Measurements from ENCODE around the gene SUGP2.
A peak's percentile ranks its signal among the peaks of the same experiment; 100 is the strongest.
"Not testable (repeated sequence)": the region's sequence is repeated elsewhere in the genome, so short reads cannot be mapped to it uniquely, and the experiment has no call there.

SUGP2 gene

DNA sequence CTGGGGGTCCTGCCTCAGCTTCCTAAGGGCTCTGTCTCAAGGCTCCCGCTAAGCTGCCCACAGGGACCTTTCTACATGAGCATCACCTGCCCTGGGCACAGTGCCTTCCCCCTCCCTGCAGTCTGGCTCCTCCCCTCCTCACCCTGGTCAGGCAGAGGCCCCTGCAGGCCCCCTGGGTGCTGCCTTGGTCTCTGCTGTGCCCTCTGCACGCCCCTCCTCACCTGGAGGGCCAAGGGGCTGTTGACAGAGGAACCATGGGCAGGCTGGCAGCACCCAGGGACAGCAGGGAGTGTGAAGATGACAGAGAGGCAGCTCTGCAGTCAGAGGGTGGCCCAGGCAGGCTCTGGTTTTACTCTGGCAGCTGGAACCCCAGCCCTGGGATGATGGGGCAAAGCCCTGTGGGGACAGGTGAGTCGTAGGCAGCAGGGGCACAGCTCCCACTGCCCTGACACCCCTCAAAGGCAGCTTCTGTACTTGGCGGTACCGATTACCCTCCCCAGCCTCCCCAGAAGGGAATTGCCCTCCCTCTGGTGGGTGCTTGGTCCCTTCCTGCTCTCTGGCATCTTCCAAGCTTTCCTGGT lies 43.1 kb downstream of the SUGP2 start:
- no peak for DNase-seq (ENCODE audit: low read depth)

DNA sequence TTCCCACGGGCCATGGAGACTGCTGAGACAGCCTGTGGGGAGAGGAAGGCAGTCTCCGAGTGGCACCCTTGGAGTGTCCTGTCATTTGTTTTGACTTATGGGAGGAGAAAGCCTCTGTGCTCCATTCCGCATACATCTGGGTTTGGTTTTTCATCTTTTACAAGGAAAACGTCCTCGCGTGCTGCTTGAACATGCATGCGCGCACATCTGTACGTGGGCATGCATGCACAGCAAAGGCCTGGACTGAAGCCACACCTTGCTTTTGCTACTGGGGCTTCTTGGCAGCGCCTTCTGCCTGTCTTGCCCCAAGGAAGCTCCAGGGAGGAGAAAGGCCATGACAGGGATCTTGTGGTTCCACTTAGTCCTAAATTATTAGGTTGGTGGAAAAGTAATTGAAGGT lies 44.0 kb downstream of the SUGP2 start:
- DNase-seq (ENCODE audit: low read depth), result no peak

DNA sequence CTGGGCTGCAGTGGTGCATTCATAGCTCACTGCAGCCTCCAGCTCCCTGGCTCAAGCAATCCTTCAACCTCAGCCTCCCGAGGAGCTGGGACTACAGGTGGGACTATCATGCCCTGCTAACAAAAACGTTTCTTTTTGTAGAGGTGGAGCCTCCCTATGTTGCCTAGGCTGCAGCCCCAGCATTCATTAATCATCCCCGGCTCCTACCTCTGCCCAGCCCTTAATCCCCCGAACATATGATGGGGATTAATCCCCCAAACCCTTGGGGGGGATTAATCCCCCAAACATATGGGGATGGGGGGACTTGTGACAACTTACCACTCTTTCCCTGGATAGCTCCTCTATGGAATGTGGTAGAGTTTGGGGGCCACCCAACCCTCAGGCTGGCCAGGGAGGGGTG lies 45.9 kb downstream of the SUGP2 start:
- DNase-seq (ENCODE audit: low read depth), result no peak

DNA sequence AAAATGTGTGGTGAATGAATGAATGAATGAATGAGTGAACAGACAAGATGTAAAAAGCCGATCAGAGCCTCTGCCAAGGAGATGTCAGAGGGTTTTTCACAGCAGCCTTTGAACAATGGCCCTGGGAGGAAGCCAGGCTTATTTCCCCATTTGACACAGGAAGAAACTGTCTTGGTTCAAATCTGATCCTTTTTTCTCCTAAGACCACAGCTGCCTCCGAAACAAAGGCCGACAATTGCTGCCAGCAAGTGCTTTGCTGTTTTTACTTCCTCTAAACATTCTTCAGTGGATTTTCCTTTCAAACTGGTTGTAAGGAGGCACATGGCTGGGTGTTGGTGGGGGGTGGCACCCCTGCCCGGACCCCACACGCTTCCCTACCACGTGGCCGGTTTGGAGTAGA lies 48.1 kb downstream of the SUGP2 start:
- no peak for DNase-seq (ENCODE audit: low read depth)

DNA sequence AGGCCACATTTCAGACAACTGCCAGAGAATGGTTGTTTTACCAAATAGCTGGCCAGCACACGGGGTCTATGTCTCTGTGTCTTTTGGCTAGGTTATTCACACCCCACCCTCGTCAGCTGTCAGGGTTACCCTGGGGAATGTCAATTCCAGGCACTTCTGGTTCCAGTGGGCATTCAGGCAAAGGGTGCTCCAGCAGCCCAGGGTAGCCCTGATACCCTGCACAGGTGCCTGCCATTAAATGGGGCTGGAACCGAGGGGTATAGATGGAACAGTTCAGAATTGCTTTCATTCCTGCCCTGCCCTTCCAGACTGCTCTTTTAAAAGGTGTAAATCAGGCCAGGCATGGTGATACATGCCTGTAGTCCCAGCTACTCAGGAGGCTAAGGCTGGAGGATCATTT lies 49.1 kb downstream of the SUGP2 start:
- no peak for DNase-seq (ENCODE audit: low read depth)

DNA sequence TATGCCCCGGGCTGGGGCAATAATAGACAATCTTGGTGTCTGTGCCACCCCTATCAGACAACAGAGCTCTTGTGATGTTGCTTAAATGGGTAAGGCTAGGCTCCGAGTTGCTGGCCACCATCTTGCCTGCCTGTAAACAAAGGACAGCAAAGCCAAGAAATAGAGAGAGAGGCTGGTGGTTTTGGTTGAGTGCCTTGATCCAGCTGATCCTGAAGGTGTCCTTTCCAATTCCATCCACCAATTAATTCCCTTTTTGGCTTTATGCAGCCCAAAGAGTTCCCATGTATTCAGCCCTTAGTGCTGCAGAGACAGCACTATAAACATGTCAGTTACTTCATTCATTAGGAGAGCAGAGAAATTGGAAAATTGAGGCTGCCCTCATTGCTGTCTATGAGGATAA lies 50.6 kb downstream of the SUGP2 start:
- DNase-seq (ENCODE audit: low read depth), result no peak

DNA sequence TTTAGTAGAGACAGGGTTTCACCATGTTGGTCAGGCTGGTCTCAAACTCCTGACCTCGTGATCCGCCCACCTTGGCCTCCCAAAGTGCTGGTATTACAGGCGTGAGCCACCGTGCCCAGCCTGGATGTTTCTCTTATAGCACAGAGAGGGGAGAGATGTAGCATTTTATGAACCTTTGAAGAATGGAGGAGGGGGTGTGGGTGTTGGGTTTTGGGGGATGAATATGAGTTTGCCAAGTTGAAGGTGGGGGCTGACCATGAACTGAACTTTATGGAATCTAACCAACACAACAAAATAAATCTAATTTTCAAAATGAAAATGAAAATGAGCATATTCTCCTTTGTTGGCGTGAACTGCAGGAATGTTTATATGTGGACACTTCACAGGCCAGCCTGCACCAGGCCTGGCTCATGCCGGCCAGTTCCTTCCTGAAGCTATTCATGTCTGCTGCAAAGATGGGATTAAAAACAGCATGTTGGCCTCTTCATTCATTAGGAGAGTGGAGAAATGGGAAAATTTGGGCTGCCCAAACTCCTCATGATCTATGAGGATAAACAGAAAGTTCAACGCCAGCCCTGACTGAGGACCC lies 52.8 kb downstream of the SUGP2 start:
- no peak for DNase-seq (ENCODE audit: low read depth)

DNA sequence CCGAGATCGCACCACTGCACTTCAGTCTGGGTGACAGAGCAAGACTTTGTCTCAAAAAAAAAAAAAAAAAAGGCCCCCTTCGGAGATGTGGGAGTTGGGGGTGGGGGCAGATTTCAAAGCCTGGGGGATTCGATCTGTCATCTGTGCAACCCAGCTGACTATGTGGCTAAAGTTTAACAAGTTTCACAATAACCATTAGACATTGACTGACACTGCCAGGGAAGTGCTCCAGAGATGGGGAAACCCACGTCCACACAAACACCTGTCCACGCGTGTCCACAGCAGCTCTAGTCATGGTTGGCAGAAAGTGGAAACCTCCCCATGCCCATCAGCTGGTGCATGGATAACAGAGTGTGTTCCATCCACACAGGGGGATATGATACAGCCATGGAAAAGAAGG lies 54.7 kb downstream of the SUGP2 start:
- no peak for DNase-seq (ENCODE audit: low read depth)

DNA sequence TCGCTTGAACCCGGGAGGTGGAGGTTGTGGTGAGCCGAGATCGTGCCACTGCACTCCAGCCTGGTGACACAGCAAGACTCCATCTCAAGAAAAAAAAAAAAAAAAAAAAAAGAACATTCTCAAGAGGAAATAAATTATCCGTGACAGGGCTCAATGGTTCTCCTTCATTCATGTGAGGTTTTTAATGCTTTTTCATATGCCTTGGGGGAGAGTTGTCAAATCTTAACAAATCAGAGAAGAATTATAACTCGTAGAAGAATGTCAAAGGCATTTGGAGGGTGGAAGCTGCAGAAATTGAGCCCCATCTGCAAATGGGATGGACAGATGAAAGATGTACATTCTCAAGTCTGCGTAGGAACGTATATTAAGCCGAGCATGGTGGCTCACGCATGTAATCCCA lies 57.4 kb downstream of the SUGP2 start:
- DNase-seq (ENCODE audit: low read depth), result no peak

DNA sequence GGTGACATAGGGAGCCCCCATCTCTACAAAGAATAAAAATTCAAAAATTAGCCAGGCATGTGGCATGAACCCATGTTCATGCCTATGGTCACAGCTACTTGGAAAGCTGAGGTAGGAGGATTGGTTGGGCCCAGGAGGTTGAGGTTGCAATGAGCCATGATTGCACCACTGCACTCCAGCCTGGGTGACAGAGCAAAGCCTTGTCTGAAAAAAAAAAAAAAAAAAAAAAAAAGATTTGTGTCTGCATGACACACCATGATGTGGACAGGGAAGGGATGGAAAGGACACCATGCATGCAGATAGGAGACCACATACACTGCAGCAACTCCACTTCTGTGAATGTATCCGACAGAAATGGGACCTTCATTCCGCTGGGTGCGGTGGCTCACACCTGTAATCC lies 58.3 kb downstream of the SUGP2 start:
- DNase-seq (ENCODE audit: low read depth), result peak; percentile 89

DNA sequence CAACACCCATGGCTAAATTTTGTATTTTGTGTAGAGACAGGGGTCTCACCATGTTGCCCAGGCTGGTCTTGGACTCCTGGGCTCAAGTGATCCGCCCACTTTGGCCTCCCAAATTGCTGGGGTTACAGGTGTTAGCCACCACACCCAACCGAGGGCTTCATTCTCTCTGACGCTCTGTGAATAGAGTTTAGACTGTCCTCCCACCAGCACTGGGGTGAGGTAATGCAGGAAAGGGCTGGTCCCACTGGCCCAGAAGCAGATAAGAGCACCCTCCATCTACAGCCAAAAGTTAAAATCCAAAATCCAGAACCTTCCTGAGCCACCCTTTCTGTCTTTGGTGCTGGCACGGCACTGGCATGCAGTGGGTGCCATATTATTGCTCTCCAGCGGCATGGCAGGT lies 60.5 kb downstream of the SUGP2 start:
- no peak for DNase-seq (ENCODE audit: low read depth)

DNA sequence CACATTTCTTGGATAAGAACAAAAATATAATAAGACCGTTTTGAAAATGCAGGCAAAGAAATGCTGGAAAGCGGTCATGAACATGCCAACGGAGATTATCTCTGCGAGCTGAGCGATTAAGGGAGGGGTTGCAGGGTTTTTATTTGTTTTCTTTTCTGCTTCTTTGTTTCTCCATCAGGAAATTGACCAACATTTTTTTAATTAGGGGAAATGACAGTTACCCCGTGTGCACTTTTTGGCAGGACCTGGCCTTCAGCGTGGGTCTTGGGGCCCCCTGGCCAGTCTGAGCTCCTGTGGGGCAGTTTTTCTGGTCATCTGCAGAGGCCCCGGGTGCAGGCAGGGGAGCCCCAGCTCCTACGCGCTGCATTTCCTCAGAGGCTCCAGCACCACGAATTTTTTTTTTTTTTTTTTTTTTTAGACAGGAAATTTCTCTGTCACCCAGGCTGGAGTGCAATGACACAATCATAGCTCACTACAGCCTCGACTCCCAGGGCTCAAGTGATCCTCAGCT lies 61.0 kb downstream of the SUGP2 start:
- DNase-seq (ENCODE audit: low read depth), result peak; percentile 73

DNA sequence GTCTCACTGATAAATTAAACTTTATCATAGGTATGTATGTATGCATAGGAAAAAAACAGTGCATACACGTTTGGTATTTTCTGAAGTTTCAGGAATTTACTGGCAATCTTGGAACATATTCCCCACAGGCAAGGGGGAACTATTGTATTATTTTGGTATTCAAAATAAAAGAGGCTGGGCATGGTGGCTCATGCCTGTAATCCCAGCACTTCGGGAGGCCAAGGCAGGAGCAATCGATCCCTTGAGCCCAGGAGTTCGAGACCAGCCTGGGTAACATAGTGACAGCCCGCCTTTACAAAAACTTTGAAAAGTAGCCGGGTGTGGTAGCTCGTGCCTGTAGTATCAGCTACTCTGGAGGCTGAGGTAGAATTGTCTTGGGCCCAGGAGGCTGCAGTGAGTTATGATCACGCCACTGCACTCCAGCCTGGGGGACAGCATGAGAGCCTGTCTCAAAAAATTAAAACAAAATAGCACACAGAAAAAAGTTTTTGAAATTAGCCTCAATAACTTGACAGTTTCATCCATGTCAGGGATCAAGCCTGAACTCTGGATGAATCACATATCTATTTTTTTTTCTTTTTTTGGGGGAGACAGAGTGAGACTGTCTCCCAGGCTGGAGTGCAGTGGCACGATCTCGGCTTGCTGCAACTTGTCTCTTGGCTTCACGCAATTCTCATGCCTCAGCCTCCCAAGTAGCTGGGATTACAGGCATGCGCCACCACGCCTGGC lies 63.2 kb downstream of the SUGP2 start:
- no peak for DNase-seq (ENCODE audit: low read depth)

DNA sequence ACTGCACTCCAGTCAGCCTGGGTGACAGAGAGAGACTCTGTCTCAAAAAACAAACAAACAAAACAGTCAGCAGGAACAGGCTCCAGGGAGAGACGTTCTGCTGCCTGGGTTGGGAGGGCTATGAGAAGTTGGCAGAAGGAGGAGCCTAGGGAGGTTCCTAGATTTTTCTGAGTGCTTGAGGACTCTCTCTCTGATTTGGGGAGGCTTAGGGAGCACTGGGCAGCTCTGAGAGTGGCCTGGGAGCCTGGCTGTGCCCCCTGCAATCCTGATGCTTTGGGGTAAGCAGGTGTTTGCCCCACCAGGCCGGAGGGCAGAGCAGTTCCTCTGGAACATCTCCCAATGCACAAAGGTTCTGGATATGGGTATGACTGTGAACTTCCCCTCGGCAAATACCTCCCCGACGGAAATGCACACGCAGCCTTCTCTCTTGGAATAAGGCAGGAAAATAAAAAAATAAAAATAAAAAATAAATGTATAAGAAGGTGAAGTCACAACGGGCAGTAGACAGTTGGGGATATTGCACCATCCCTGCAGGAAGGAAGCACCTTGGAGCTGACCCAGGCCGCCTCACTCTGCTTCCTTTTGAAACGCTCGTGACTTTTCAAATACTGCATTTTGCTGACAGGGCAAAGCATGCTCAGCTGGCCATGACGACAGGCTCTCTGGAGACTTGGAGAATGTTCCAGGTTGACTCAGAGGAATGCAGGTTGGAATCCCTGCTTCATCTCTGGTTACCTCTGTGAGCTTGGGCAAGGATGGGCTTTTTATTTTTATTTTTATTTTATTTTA lies 65.8 kb downstream of the SUGP2 start:
- peak; percentile 83 for DNase-seq (ENCODE audit: low read depth)

DNA sequence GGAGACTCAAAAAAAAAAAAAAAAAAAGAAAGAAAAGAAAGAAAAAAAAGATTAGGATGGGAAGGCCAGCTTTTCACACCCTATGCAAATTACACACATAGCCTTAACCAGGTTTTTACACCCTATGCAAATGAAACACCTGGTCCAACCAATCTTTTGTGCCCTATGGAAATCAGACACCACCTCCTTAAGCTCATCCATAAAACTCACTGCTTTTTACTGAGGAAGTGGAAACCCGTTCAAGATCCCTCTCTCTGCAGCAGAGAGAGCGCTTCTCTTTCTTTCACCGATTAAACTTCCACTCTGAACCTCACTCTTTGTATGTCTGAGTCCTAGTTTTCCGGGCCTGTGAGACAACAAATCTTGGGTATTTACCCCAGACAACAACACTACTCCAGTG lies 67.0 kb downstream of the SUGP2 start:
- DNase-seq (ENCODE audit: low read depth), result no peak

DNA sequence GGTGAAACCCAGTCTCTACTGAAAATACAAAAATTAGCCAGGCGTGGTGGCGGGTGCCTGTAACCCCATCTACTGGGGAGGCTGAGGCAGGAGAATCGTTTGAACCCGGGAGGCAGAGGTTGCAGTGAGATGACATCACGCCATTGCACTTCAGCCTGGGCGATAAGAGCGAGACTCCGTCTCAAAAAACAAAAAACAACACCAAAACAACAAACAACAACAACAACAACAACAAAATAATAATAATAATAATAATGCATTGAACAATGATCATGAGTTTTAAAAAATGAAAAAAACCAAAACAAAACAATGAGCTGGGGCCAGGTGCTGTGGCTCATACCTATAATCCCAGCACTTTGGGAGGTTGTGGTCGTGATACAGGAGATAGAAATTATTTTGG lies 69.2 kb downstream of the SUGP2 start:
- no peak for DNase-seq (ENCODE audit: low read depth)

DNA sequence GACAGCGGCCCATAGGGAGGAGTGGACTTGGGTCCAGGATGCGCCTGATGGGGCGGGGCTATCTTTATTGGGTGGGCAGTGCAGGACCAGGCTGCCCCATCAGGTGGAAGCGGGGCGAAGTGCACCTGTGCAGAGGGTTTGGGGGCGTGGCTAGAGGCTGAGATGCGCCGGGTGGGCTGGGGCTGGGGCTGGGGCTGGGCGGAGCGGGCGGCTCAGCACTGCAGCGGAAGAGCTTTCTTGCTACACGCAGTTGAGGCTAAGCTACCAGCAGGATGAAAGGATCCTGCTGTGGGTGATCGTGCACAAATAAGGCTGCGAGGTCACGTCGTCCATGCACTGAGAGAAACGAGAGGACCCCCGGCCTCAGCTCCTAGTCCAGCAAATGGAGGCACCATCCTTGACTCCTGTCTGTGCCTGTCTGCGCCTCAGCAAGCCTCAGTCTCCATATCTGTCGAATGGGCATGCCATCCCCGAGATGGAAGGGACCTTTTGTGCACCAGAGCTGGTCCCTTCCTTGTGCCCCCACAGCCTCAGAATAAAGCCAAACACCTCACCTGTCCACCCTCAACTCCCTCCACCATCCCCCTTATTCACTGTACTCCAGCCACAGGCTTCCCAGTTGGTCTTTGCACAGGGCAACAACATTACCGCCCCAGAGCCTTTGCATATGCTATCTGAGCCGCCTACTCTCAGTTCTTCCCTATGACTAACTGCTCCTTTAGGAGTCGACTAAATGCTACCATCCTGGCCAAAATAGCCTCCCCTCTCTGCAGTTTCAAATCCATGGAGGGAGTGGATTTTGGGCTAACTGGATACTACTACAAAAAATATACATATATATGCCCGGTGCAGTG lies 71.3 kb downstream of the SUGP2 start:
- no peak for DNase-seq (ENCODE audit: low read depth)

DNA sequence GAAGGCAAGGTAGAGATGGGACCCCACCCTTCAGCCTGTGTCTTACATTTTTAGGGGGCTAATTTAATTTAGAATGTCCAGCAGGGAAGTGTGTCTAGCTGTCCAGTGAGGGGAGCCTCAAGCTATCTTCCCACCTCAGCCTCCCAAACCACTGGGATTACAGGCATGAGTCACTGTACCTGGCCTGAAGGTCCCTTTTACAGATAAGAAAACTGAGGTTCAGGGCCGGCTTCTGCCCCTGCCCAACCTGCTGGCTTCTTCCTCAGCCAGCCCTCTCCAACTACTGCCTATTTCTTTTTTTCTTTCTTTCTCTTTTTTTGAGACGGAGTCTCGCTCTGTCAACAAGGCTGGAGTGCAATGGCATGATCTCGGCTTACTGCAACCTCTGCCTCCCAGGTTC lies 72.9 kb downstream of the SUGP2 start:
- no peak for DNase-seq (ENCODE audit: low read depth)

DNA sequence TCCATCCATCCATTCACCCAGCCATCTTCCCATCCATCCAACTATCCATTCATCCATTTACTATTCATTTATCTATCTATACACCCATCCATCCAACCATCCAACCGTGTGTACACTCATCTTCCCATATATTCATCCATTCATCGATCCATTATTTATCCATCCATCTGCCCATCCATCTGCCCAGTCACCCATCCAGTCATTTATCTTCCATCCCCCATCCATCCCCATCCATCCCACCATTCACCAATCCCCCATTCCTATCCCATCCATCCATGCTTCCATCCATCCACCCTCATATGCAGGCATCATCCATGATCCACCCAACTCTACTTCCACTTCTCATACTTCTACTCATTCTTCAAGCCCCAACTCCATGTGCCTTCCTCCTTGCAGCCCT lies 78.3 kb downstream of the SUGP2 start:
- DNase-seq (ENCODE audit: low read depth), result no peak

DNA sequence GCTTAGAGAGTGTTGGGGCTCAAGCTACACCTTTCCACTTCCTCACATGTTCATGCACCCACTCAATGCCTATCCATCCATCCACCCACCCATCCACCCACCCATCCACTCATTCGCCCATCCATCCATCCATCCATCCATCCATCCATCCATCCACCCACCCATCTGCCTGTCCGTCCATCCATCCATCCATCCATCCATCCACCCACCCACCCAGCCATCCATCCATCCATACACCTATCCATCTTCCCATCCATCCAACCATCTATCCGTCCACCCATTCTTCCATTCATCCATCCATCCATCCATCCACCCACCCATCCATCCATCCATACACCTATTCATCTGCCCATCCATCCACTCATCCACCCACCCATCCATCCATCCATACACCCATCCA lies 79.2 kb downstream of the SUGP2 start:
- DNase-seq (ENCODE audit: low read depth), result no peak

DNA sequence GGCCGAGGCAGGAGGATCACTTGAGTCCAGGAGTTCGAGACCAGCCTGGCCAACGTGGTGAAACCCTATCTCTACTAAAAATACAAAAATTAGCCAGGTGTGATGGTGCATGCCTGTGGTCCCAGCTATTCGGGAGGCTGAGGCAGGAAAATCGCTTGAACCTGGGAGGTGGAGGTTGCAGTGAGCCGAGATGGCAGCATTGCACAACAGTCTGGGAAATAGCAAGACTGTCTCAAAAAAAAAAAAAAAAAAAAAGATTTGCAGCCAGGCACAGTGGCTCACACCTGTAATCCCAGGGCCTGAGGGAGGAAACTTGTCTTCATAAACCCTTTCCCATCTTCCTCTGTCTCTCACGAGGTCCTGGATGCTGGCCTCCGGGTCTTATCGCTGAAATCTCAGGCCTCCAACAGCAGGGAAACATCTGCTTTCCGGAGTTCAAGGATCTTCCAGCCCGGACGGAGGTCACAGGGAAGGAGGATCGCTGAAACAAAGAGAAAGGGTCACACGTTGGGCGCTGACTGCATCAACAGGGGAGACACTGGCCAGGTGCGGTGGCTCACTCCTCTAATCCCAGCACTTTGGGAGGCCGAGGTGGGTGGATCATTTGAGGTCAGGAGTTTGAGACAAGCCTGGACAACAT lies 80.8 kb downstream of the SUGP2 start:
- not testable (repeated sequence) for DNase-seq (ENCODE audit: low read depth)

Data from ELR (cell line).